Loucy (cell line): Measurements from ENCODE around the gene MSANTD3.

Experiments
- H2AFZ ChIP-seq: fragments of 200-600 bp; sonication (generic); 2 replicates; pipeline ENCODE4 v1.6.0; 2016; ENCODE audit warnings: antibody characterized with exemption, mild to moderate bottlenecking, low read length, moderate library complexity
- H3F3A ChIP-seq: fragments of 200-600 bp; 2 replicates; pipeline ENCODE4 v1.6.0; 2016; ENCODE audit warnings: antibody characterized with exemption, low read depth, mild to moderate bottlenecking
- H3K27me3 ChIP-seq: fragments of 200-600 bp; sonication (generic); 2 replicates; pipeline ENCODE4 v1.6.1; 2014; ENCODE audit warnings: low read length, mild to moderate bottlenecking; ENCODE audit not compliant: insufficient read depth, poor library complexity, severe bottlenecking
- H3K36me3 ChIP-seq: fragments of 200-600 bp; sonication (generic); 2 replicates; pipeline ENCODE4 v1.6.1; 2016; ENCODE audit warnings: low read length; ENCODE audit not compliant: insufficient read depth
- H3K4me1 ChIP-seq: fragments of 200-600 bp; sonication (generic); 2 replicates; pipeline ENCODE4 v1.5.1; 2014; ENCODE audit warnings: low read length, mild to moderate bottlenecking; ENCODE audit not compliant: insufficient read depth, poor library complexity, severe bottlenecking
- H3K4me2 ChIP-seq: fragments of 200-600 bp; sonication (generic); 2 replicates; pipeline ENCODE4 v1.6.0; 2014; ENCODE audit warnings: antibody characterized with exemption, low read length, low read depth, mild to moderate bottlenecking; ENCODE audit not compliant: poor library complexity, severe bottlenecking
- H3K4me3 ChIP-seq: fragments of 200-600 bp; sonication (generic); 2 replicates; pipeline ENCODE4 v1.5.1; 2014; ENCODE audit warnings: low read length, mild to moderate bottlenecking, mixed read lengths; ENCODE audit not compliant: poor library complexity, severe bottlenecking
- H3K79me2 ChIP-seq: fragments of 200-600 bp; sonication (generic); 2 replicates; pipeline ENCODE4 v1.6.1; 2014; ENCODE audit warnings: low read length; ENCODE audit not compliant: insufficient read depth
- H3K9ac ChIP-seq: fragments of 200-600 bp; sonication (generic); 2 replicates; pipeline ENCODE4 v1.6.0; 2014; ENCODE audit warnings: mild to moderate bottlenecking, low read depth, low read length, moderate library complexity; ENCODE audit not compliant: poor library complexity, severe bottlenecking
- H3K9me2 ChIP-seq: fragments of 200-600 bp; sonication (generic); replicated peaks from 2 replicates; pipeline ENCODE4 v1.6.1; 2016; ENCODE audit warnings: low read depth, low read length, mixed read lengths
- H3K9me3 ChIP-seq: fragments of 200-600 bp; sonication (generic); 2 replicates; pipeline ENCODE4 v1.6.1; 2014; ENCODE audit warnings: mild to moderate bottlenecking, antibody characterized with exemption, low read length, low read depth; ENCODE audit not compliant: insufficient read depth
- H4K20me1 ChIP-seq: fragments of 200-600 bp; sonication (generic); 2 replicates; pipeline ENCODE4 v1.6.0; 2014; ENCODE audit warnings: antibody characterized with exemption, low read length, mild to moderate bottlenecking; ENCODE audit not compliant: insufficient read depth, poor library complexity, severe bottlenecking
- CTCF ChIP-seq: fragments of 200-600 bp; sonication (generic); conservative IDR thresholded peaks from 2 replicates; pipeline ENCODE4 v1.5.1; 2014; ENCODE audit warnings: mild to moderate bottlenecking, antibody characterized with exemption, low read length
- EZH2phosphoT487 ChIP-seq: fragments of 200-600 bp; IDR thresholded peaks from 2 replicates; pipeline ENCODE4 v1.6.1; 2018; ENCODE audit warnings: antibody characterized with exemption, mild to moderate bottlenecking, moderate library complexity, borderline replicate concordance

Gene MSANTD3

GRCh38 chr9:100447041-100447440 lies 20.1 kb downstream of the MSANTD3 start:
- Histone ChIP-seq H3K4me2 (no peak overlapping the region), H3K27me3 (no peaks in the 10 kb centered on the region), H3K9ac (no peak overlapping the region), H3K9me2 (no peaks in the 10 kb centered on the region), H2AFZ (no peak overlapping the region), H3K4me3 (no peak overlapping the region), H3F3A (no peaks in the 10 kb centered on the region), H3K36me3 (peaks cover 43% of the 10 kb centered on the region; the same call in 1 of the 2 replicates), H3K9me3 (no peaks in the 10 kb centered on the region), H3K4me1 (peaks cover 4% of the 10 kb centered on the region), H4K20me1 (no peaks in the 10 kb centered on the region), H3K79me2 (peaks cover 8% of the 10 kb centered on the region)
- no peak for TF ChIP-seq CTCF

DNA sequence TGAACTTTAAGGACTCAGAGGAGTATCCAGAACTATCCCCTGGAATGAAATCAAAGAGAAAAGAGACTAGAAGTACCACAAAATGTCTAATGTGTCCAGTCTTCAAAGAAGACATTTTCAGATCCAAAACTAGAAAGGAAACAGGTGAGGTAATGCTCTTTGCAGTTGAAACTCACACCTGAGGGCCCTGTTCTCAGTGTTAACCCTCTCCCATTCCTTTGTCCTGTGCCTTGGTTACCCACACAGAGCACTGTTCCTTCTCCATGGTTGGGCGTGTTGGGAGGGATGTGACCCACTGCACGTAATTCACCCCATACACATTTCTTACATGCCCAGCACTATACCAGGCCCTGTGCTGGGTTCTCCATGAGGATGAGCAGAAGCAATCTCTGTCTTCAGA lies 21.3 kb downstream of the MSANTD3 start:
- Histone ChIP-seq H3K4me2 (no peak overlapping the region), H3K36me3 (peaks cover 50% of the 10 kb centered on the region; the same call in 1 of the 2 replicates), H3K27me3 (no peaks in the 10 kb centered on the region), H3K9me3 (no peaks in the 10 kb centered on the region), H3K4me1 (peaks cover 4% of the 10 kb centered on the region), H2AFZ (no peak overlapping the region), H3F3A (no peaks in the 10 kb centered on the region), H3K9ac (no peak overlapping the region), H3K9me2 (no peaks in the 10 kb centered on the region), H3K79me2 (peaks cover 7% of the 10 kb centered on the region), H3K4me3 (no peak overlapping the region), H4K20me1 (no peaks in the 10 kb centered on the region)
- TF ChIP-seq EZH2phosphoT487 (no peak), CTCF (no peak)

DNA sequence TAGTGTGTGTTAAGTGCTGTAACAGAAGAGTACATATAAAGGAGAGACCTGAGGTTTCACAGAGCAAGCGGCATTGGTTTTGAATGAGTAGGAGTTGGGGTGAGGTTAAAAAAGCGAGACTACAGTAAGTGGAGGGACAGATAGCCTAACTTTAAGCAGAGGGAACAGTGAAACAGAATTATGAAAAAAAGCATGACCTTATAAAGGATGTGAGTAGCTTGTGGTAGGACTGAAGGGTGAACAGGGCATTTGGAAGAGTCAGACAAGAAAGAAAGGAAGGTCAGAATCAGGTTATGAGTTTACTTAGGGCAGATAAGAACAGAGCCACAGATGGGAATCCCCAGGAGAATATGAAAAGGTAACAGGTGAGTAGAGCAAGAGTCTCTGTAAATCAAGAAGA lies 22.5 kb downstream of the MSANTD3 start:
- no peaks in the 10 kb centered on the region for H4K20me1 ChIP-seq
- no peaks in the 10 kb centered on the region for H3F3A ChIP-seq
- no peaks in the 10 kb centered on the region for H3K9me3 ChIP-seq
- H3K36me3 ChIP-seq, result peaks cover 49% of the 10 kb centered on the region; the same call in 1 of the 2 replicates
- no peak overlapping the region for H2AFZ ChIP-seq
- no peak for TF ChIP-seq EZH2phosphoT487
- TF ChIP-seq CTCF, result no peak
- no peaks in the 10 kb centered on the region for H3K4me1 ChIP-seq
- H3K4me2 ChIP-seq, result no peak overlapping the region
- H3K9me2 ChIP-seq, result no peaks in the 10 kb centered on the region
- H3K9ac ChIP-seq, result no peak overlapping the region
- H3K27me3 ChIP-seq, result no peaks in the 10 kb centered on the region
- peaks cover 1% of the 10 kb centered on the region; the same call in 1 of the 2 replicates for H3K79me2 ChIP-seq
- no peak overlapping the region for H3K4me3 ChIP-seq
